ENCODE measurements around the gene DIP2C.

The DIP2C gene

DNA sequence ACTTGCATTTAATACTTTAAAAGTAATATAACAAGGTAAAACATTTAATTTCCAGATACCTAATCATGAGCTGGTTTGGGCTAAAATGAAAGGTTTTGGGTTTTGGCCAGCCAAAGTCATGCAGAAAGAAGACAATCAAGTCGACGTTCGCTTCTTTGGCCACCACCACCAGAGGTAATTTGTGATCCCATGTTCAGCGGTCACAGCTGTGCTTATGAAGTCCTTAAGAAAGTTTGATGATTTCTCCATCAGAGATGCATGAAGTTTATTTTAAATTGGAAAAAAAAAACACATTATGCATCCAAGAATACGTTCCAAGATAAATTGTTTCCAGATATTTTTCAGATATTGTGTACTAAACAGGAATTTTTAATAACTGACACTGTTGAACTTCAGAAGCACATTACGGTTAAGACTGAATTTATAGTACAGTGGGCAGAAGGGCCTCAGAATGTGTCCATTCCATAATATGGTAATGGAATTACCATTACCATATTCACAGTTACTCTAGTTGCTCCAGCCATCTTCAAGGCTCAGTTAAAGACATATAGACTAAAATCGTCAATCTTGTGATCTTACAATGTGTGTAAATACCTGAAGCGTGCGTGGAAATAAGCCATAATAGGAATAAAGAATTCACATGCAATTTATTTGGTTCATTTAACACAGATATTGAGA lies 447.4 kb downstream of the DIP2C start:
- DNase-seq, result no peak

- DNase-seq, result no peak
These were observed 448.0 kb downstream of the DIP2C start for GRCh38 chr10:241451-241850.

- DNase-seq, result no peak
These were observed 450.4 kb downstream of the DIP2C start for GRCh38 chr10:239109-239508.

DNA sequence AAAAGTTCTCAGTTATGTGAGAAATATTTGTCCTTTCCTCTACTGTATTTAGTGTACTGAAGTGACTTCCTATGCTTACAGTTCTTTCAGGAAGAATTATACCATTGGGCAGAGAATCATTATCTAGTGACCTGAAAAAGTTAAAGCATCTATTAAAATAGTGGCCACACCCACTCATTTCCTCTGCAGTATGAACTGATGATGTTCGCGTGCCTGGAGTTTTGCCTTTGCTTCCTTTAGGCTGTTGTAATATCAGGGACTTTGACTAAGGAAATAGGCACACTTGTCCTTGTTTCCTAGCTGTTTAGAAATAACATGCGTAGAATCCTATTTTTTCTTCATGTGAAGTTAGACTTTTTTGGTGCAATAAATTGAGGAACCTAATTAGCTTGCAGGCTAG lies 453.6 kb downstream of the DIP2C start:
- no peak for DNase-seq

GRCh38 chr10:234708-235406 lies 454.6 kb downstream of the DIP2C start:
- DNase-seq, result no peak

- DNase-seq, result no peak
These were observed 456.6 kb downstream of the DIP2C start for GRCh38 chr10:232878-233277.

DNA sequence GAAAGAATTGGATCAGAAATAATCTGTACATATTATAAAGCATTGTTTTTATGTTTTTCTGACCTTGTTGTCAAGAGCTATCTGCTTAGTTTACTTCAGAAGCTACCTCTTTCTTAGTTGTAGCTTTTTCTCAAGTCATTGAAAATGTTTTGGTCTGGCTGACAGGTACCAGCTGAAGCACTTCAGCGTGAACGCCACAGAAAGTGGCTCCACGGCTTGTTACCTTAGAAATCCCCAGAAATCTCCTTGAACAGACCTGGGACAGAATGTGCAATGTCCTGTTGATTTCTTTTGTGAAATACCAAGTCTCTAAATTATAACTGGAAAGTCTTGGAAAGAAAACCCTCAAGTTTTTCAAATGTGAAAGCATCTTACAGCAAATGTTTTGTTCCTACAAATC lies 457.4 kb downstream of the DIP2C start:
- no peak for DNase-seq

DNA sequence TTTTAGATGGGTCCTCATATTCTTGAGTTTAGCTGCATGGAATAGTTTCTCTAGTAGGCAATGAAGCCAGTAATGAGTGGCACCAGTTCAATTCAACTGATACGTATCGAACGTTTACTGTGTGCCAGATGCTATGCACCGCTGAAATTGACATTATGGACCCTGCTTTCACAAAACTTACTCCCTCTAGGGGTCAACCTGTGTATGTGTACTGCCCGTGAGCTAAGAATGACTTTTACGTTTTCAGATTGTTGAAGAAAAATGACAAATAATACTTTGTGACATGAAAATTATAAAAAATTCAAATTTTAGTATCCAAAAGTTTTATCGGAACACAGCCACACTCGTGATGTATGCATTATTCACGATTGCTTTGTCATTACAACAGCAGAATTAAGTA lies 458.7 kb downstream of the DIP2C start:
- no peak for DNase-seq

DNA sequence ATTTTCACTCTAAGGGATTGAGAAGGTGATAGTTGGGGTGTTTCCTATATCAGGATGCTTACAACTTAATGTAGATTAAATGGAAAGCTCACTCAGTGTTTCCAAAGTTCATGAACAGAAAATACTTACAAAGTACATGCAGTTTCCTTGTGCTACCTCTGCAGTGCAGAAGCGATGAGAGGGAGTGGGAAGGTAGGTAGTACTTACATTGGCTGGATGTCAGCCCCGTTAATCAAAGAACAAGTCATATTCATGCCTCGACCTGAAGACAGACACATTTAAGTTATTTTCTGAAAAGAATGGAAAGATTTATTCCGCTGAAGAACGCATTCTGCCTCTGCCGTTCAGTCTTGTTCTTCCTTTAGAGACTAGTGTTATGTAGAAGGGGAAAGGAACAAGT lies 461.1 kb downstream of the DIP2C start:
- DNase-seq, result no peak

GRCh38 chr10:227014-227413 lies 462.5 kb downstream of the DIP2C start:
- DNase-seq, result no peak

DNA sequence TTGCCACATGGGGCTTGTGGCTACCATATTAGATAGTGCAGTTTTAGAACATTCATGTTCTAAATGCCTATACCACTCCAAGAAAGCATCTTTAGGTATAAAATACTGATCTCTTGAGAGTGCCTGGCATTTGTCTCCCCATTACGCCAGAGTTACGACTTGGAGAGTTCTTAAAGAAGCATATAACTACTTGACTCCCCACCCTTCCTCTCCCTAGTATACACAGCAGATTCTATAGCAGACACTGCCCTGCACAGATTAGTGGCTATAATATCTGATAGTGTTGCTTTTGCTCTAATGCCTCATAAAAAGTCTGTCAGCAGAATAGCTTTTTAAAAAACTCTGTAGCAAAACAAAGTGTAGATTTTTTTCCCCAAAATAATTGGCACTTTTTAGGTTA lies 463.4 kb downstream of the DIP2C start:
- no peak for DNase-seq

DNA sequence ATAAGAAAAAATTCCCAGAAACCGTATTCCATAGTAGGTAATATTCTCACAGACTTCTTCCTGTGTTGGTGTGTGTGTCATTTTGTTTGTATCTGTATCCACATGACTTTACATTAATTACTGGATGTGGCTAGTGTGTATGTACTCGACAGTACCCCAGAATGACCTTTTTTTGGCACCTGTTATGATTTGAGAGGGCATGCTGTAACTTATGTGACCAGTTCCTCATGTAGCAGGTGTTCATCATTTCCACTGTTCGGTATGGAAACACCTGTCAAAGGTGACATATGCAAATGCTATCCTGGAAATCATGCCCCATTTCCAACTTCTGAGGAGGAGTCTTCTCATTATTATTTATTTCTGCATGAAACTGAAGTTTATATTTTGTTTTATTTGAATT lies 464.9 kb downstream of the DIP2C start:
- no peak for DNase-seq

Data from activated CD4-positive, CD25-positive, alpha-beta regulatory T cell treated with anti-CD3 and anti-CD28 coated beads, Interleukin-2, amount 50 U/mL, for 72 hours (primary cell).